Measurements from ENCODE around the gene CACNA1S. TPM values are rescaled to one million over a fixed set of nuclear protein-coding genes. Genes with fewer than 3 reads are reported as not detected.

The CACNA1S gene
- polyA plus RNA-seq, 4 donors = 0.32 to 0.57 (median 0.46) TPM

DNA sequence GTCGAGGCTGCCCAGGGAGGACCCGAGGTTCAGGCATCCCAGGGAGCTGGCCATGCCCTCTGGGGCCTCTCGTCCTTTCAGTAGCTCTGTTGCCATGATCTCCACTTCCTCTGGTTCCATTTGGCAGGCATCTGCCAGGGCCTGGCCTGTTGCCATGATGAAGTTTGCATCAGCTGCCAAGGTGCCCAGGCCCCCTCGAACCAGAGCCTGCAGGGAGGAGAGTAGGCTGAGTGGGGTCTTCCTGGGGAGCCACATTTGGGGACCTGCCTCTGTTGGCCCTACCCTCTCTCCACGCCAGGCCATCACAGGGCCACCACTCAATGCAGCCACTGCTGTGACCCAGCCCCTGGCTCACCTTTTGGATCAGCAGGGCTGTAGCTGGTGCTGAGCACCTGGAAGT, 72.3 kb downstream of the CACNA1S start:
- DNase-seq (ENCODE audit: low read depth in 4 of 4, low spot score in 2 of 4) = no peak

DNA sequence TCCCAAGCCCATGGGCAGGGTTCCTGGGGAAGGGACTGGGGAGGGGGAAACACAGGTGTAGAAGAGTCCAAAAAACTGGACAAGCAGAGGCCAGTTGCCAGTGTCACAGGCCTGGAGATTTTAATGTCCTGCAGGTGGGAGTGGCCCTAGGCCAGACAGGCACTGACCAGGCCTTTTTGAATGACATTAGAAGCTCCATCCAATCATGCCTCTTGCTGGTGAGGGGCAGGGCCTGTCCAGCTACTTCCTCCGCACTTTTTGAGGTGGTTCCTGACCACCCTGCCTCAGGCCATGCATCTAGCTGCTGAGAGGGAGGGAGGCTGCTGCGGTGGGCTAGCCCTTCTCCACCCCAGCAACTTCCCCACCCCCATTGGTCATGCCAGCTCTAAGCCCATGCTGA, 72.8 kb downstream of the CACNA1S start:
- no peak for DNase-seq (ENCODE audit: low read depth in 4 of 4, low spot score in 2 of 4)

DNA sequence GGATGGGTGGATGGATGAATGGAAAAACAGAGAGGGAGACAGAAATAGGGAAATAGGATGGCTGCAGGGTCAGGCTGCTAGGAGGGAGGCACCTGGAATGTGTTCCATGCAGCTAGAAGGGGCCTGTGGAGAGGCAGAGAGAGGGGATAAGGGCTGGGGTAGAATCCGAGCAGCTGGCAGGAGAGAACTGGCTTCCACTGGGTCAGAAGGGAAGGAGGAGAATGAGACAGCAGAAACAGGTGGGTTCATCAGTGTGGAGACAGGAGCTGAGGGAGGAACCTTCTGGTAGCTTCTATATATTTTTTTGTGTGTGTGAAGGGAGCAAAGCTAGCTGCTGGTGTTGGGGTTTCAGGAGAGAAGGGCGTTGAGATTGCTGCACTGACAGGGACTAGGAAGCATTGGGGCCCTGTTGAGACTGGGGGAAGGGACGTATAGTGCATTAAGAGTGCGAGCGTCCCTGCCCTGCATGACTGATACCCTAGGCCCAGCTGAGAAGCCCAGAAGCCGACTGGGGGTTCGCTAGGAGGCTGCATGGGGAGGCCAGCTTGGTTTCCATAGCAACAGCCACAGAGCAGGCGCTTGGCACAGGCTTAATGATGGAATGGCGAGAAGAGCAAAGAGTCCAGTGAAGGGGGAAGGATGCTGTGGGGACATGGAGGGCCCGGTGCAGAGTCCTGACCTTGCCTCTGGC, 73.9 kb downstream of the CACNA1S start:
- no peak for DNase-seq (ENCODE audit: low read depth in 4 of 4, low spot score in 2 of 4)

DNA sequence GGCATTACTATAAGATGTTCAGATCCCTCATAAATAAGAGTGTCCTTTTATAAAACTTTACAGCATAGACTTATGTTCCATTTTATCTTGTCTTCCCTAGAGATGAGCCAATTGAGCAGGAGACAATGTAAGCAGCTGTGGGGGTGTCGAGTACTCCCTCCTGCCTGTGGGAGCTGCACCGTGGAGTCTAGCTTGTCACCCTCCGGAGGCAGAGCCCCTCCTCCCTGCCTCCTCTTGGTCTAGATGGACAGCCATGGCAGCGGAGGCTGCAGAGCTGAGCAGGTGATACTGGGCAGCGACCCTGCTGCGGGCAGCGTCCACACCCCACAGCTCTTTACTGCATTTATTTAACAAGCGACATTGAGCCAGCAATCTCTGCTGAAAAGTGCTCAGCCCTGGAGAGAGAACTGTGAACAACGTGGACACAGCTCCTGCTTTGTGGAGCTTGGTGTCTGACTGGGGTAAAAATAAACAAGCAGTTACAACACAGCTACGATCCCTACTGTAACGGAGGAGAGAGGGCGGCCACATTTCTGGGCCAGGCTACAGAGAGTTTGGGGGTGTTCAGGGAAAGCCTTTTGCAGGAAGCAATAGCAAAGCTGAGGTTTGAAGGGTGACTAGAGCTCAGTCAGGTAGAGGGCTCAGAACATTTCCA, 75.9 kb downstream of the CACNA1S start:
- no peak for DNase-seq (ENCODE audit: low read depth in 4 of 4, low spot score in 2 of 4)

DNA sequence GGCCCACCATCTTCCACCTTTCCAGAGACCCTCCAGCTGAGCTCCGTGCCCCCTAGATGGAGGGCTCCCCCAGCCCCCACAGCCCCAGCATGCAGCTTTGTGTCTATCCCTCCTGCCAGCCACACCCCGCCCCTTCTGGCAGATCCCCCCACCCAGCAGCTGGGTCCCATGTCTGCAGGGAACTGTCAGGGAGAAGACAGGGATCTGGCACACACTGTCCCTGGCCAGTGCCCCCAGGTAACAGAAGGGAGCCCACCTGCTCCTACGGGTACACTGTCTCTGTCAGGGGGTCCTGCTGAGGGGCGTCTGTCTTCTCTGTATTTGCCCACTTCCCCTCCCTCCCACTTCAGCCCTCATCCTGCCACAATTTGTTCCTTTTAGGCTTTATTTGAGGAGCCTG, 77.6 kb downstream of the CACNA1S start:
- DNase-seq (ENCODE audit: low read depth in 4 of 4, low spot score in 2 of 4) = no peak

DNA sequence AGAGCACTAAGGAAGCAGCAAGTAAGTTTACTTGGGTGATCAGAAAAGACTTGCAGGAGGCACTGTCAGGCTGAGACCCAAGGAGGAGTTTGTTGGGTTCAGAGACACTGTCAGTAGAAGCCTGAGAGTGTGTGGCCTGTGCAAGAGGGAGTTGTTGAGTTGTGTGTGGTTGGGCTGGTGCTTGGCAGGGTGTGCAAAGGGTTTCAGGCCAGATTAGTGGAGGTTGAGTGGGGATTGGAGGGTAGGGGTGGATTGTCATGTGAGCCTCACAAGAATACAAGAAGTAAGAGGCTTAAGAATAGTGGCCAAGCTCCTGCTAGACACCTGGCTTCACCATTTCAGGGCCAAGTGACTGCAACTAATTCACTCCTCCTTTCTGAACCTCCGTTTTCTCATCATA, 79.8 kb downstream of the CACNA1S start:
- no peak for DNase-seq (ENCODE audit: low read depth in 4 of 4, low spot score in 2 of 4)

DNA sequence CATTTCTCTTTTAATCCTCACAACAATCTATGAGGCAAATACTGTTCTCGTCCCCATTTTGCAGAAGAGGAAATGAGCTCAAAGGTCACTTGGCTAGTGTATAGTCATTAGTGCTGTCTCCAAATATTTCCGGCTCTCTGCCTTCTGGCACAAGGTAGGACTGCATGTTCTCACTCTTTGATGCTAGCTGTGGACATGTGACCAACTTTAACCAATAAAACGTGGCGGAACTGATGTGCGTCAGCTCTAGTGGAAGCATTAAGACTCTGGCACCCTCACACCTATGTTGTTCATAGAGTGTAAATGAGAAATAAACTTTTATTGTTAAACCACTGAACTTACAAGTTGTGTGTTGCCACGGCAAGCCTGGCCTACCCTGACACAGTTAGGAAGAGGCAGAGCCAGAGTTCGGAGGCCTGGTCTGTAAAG, 83.8 kb downstream of the CACNA1S start:
- DNase-seq (ENCODE audit: low read depth in 4 of 4, low spot score in 2 of 4) = no peak

DNA sequence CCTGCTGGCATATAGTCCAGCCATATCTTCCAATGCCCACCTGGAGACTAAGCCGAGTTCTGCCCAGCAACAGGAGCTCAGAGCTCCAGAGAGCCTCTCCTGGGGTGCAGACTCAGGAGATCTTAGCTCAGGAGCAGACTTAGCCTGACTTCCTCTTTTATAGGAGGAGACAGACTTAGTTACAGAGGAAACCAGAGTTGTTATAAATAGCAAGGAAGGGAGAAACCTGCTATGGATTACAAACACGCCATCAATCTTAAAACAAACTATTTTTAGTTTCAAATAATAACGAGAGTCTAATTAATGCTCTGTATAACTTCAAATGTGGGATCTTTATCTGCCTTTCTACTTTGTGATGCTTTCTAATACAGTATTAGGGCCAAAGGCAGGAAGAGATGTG, 85.4 kb downstream of the CACNA1S start:
- no peak for DNase-seq (ENCODE audit: low read depth in 4 of 4, low spot score in 2 of 4)

DNA sequence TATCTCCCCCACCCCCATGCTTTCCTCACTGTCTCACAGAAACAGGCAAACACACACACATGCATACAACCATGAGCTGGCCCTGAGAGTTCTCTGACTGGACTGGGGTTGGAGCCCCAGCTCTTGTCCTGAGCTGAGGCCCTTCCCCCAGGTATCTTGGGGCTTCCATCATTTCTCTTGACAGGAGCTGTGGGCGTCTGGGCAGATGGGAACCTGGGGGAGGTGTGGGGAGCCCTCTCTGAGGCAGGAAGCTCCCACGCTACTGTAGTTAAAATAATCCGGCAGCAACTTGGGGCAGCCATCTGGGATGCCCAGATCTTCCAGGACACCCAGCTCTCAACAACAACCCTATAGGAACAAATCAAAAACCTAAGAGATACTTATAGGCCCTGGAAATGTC, 86.0 kb downstream of the CACNA1S start:
- DNase-seq (ENCODE audit: low read depth in 4 of 4, low spot score in 2 of 4) = no peak

DNA sequence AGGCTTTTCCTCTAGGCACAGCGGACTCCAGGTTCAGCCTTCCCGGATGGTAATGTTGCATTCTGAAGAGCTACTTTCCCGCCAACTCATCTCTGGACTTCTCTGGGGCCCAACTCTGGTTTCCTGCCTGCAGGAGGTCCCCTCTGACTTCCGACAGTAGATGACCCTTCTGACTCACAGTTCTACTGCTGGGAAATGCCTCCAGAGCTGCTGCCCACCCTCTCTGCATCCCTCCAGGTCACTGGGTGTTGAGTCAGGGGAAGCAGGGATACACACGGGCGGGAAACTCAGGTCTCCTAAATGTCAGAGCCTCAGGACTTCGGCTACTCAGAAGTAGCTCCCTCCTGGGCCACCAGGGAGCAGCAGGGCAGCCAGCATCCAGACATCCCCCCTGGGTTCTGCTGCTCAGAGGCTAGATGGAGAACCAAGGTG, 86.6 kb downstream of the CACNA1S start:
- DNase-seq (ENCODE audit: low read depth in 4 of 4, low spot score in 2 of 4) = no peak

DNA sequence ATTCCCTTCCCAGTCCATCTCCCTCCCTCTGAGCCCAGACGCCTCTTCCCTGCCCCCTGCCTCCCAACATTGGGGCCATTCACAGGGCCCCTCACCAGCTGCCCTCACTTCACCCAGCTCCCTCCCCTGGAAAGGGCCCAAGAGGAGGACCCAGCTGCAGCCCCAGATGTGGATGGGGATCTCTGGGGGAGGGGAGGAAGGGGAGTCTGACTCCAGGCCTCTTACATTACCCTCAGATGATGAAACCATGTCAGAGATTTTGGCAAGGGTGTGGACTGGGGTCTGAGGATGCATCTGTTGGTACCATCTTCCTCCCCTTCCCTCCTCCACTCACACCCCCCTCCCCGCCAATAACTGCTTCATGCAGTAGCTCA, 87.6 kb downstream of the CACNA1S start:
- DNase-seq (ENCODE audit: low read depth in 4 of 4, low spot score in 2 of 4) = no peak

DNA sequence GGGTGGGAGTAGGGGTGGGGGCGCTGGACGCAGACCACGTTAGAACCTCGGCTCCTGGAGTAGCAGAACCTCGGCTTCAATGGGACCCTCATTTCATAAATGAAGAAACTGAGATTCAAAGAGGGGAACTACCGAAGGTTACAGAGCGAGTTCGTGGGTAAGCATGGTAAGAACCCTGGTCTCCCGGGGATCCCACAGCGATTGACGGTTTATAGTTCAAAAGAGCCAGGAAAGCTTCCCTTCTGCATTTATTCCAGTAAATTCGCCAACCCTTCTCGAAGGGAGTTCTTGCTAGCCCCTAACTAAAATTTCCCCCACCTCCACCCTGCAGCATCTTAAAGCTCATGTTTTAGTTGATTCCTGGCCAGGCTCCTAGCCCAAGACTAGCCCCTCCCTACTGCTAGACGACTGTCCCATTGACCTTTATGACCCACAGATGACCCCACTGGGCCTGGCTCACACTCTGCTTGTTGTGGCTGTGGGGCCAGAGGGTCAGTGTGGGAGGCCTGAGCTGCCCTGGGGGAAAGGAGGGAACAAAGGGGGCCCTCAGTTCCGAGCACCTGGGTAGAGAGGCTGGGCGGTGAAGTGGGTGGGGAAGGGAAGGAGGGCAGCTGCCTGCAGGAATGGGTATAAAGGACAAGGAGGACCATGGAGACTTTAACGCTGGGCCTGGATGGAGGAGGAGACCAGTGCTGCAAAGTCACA, 88.2 kb downstream of the CACNA1S start:
- DNase-seq (ENCODE audit: low read depth in 4 of 4, low spot score in 2 of 4) = no peak

DNA sequence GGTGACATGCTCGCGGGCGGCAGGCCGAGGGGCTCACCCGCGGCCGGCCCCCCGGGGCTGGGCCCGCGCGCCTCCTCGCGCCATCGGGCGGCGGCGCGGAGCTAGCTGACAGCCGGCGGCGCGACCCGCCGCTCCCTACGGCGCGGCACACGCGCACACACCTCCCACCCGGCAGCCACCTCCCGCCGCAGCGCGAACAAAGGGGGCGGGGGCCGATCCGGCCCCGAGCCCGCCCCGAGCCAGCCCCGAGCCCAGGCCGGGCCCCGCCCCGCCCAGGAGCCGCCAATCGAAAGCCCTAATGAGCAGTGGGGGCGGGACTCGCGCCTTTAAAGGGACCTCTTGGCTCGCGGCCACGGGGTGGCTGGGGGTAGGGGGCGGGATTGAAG, 88.7 kb downstream of the CACNA1S start, which contains the start of gene KIF21B:
Gene KIF21B, minus strand, starts transcription at position 198 of the 386 bp plus-strand sequence. CDS start 331 bp downstream, outside the sequence.
- DNase-seq (ENCODE audit: low read depth in 4 of 4, low spot score in 2 of 4) = peak in 2 of 4 donors; percentile 55 to 68

DNA sequence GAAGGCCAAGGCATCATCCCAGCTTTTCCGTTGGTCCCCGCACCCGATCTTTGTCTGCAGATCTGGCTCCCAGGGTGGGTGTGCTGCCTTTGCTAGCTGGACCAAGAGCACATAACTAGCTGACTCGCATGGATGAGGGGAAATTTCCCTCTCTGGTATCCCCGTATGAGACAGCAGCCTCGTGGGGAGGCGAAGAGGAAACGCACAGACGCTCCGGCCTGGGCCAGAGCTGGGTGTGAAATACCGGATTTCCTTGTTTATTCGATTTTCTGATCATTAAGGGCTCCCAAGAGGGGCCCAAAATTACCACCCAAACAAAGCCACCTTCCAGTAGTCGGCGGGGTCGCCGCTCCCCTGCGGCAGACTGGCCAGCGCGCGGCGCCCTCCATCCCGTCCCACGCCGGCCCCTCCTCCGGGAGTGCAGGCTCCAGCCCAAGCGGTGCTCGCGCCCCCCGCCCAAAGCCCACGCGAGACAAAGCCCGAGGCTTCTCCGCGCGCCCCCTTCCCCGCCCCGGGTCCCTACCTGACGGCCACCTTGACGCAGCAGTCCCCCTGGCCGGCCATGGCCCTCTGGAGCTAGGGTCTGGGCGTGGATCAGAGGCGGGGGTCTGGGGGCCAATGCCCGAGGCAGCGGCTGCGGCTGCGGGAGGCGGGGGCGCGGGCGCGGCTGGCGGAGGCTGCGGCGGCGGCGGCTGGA, 89.3 kb downstream of the CACNA1S start:
- no peak for DNase-seq (ENCODE audit: low read depth in 4 of 4, low spot score in 2 of 4)

DNA sequence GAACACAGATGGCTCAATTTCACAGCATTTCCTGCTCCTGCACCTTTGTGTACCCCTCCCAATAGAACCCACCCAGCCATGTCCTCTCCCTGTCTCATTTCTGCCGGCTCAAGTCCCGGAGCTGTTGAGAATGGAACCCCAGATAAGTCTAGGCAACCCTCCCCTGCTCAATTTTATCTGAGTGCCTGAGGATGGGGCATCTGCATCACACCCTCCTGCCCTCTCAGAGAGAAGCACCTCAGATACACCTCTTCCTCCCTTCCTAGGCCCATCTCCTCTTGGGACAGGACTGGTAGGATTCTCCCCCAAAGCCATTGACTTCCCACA, 89.8 kb downstream of the CACNA1S start:
- DNase-seq (ENCODE audit: low read depth in 4 of 4, low spot score in 2 of 4) = no peak

DNA sequence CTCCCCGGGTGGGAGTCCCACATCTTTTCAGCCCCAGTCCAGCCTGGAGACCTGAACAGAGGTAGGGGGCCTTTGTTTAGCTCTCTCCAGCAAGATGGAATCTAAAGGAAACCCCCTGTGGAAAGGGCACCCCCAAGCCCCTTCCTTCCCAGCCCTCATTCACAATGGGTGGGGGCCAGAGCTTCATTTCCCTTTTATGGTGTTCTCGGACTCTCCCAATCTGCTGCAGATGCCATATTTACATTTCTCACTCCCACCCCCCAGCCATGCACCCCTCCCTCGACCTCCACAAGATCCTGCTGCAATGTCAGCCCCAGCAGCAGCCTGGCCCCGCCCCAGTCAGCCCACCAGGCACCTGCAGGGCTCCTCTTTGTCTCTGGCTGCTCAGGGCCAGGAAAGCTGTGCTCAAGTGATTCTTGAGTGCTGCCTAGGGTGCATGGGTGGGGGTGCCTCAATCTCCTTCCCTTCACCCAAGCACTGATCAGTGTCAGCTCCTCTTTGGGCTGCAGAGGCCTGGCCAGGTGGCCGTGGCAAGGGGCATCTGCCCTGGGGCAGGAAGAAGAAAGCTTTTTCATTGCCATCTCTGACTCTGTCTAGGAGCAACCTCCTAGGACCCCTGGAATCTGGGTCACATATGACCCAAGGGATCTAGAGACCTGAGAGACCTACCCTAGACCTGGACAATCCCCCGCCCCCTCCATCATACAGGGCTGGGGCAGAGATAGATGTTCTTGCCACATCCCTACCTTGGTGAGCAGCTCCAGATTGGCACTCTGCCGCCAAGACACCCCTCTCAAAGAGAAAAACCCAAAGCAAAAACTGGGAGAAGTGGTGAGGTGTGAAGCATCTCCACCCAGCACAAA, 90.4 kb downstream of the CACNA1S start:
- DNase-seq (ENCODE audit: low read depth in 4 of 4, low spot score in 2 of 4) = no peak

DNA sequence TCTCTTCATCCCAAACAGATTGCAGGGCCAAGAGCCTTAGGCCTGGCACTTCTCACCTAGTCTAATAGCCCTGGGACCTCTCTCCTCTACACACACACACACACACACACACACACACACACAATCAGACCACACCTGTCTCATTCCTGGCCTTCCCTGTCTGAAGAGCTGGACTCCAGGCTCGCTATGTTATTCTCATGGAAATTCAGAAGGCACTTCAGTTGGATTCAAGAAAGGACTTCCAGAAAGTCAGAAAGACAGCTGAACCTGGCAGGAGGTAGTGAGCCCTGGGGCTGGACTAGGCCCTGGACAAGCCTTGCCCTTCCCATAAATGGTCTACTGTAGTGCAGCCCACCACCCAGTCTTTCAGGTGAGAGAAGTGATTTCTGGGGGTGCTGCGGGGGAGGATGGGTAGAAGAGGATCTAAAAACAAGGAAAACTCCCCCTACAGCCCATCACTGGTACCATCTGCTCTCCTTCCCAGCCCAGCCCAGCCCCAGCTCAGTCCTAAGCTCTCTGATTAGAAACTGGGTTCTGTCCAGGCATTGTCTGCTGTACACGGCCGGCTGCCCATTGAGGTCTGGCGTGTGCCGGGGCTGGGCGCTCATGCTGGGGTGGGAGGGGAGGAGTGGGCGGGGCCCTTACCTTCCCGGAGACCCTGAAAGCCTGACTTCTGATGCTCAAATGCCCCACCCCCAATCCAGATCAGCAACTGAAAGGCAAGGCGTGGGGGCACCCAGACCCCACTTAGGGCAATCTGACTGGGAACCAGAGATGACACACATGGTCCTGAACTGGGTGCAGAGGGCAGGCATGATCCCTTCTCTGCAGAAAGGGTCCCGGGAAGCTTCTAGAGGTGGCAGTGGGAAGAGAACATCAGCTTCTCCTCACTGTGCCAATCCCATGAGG, 91.3 kb downstream of the CACNA1S start:
- DNase-seq (ENCODE audit: low read depth in 4 of 4, low spot score in 2 of 4) = no peak

DNA sequence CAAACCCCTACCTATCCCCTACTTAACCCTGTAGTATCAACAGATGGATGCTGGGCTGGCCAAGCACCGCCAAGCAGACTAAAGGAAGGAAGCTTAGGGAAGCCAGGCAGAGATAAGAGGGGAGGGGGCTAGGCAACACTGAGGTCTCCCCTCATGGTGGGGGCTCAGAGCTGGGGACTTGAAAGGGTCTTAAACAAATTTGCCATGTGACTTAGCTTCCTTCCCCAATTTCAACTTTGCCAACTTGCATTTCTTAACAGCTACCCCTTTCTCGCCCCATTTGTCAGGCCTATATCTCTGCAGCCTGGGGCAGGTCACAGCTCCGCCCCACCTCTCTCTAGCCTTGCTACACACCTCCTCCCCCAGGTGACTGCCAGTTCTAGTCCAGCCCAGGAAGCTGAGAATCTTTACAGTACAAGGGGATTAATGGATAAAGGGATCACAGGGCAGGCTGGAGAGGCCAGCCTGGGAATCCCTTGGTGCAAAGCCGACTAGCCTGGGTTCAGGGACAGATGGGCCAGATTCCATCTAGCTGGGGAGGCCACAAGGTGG, 92.1 kb downstream of the CACNA1S start:
- no peak for DNase-seq (ENCODE audit: low read depth in 4 of 4, low spot score in 2 of 4)

All from left renal cortex interstitium (tissue), 4 donors.